Fibroblast of lung (primary cell): Measurements from ENCODE around the gene BCKDHB. TPM values are rescaled to one million over a fixed set of nuclear protein-coding genes. Genes with fewer than 3 reads are reported as not detected.

Experiments
- DNase-seq, 2 donors: peaks; one replicate each; pipeline versions ENCODE4 v3.0.0 to v3.0.0-alpha.2; 2010; ENCODE audit warnings: low read depth in 2 of 2
- H2AFZ ChIP-seq: 2 replicates; pipeline ENCODE4 v1.5.1; 2012; ENCODE audit warnings: low read length, control low read depth, inconsistent platforms
- H3K27ac ChIP-seq: 2 replicates; pipeline ENCODE4 v1.5.1; 2011; ENCODE audit warnings: low read length, control low read depth; ENCODE audit not compliant: insufficient read depth
- H3K27me3 ChIP-seq: 2 replicates; pipeline ENCODE4 v1.5.1; 2011; ENCODE audit warnings: mild to moderate bottlenecking, low read length; ENCODE audit not compliant: control insufficient read depth, insufficient read depth
- H3K36me3 ChIP-seq: 2 replicates; pipeline ENCODE4 v1.5.1; 2011; ENCODE audit warnings: low read length; ENCODE audit not compliant: control insufficient read depth, insufficient read depth
- H3K4me1 ChIP-seq: 2 replicates; pipeline ENCODE4 v1.5.1; 2011; ENCODE audit warnings: low read length; ENCODE audit not compliant: control insufficient read depth, insufficient read depth; ENCODE audit errors: extremely low read depth
- H3K4me2 ChIP-seq: 2 replicates; pipeline ENCODE4 v1.5.1; 2011; ENCODE audit warnings: low read length, control low read depth; ENCODE audit not compliant: insufficient read depth; ENCODE audit errors: extremely low read depth
- H3K4me3 ChIP-seq, 4 experiments: fragments of 200-600 bp in 1 of 4; sonication (generic) in 1 of 4; replicated peaks in 1 of 4; 2 replicates each; pipeline ENCODE4 v1.5.1; 2011 to 2016; ENCODE audit warnings: low read length in 4 of 4, low read depth in 3 of 4, mild to moderate bottlenecking in 3 of 4, control low read depth in 2 of 4, inconsistent platforms in 1 of 4, mixed read lengths in 1 of 4; ENCODE audit not compliant: insufficient read depth in 1 of 4; ENCODE audit errors: control extremely low read depth in 1 of 4
- H3K79me2 ChIP-seq: 2 replicates; pipeline ENCODE4 v1.5.1; 2012; ENCODE audit warnings: mild to moderate bottlenecking, low read length, inconsistent platforms; ENCODE audit not compliant: control insufficient read depth, insufficient read depth
- H3K9ac ChIP-seq: 2 replicates; pipeline ENCODE4 v1.5.1; 2011; ENCODE audit warnings: mild to moderate bottlenecking, low read length, control low read depth; ENCODE audit not compliant: insufficient read depth
- H3K9me3 ChIP-seq: 2 replicates; pipeline ENCODE4 v1.5.1; 2012; ENCODE audit warnings: low read depth, low read length; ENCODE audit not compliant: control insufficient read depth, insufficient read depth
- H4K20me1 ChIP-seq: 2 replicates; pipeline ENCODE4 v1.5.1; 2011; ENCODE audit warnings: low read length; ENCODE audit not compliant: control insufficient read depth, insufficient read depth; ENCODE audit errors: extremely low read depth
- EZH2 ChIP-seq: IDR thresholded peaks from 2 replicates; pipeline ENCODE4 v1.5.1; 2012; ENCODE audit warnings: low read length, control low read depth, mild to moderate bottlenecking; ENCODE audit errors: missing control alignments
- polyA plus RNA-seq, 2 donors: library from polyadenylated mRNA; depleted of rRNA in 1 of 2; stranded (reverse) in 1 of 2; unstranded in 1 of 2; fragments of >200 nt; gene quantifications; 2 replicates each; pipeline ENCODE4 v1.2.1, GENCODE V29; 2011 to 2012; ENCODE audit warnings: missing spikeins in 1 of 2
- total RNA-seq: library from RNA; depleted of rRNA; stranded (reverse); fragments of >200 nt; gene quantifications from 2 replicates; pipeline ENCODE4 v1.2.1, GENCODE V29; 2014
- TF ChIP-seq, protein P1 (sequence below), 2 donors: IDR thresholded peaks in 1 of 2; conservative IDR thresholded peaks in 1 of 2; 1 replicate in 1 of 2; 2 replicates in 1 of 2; pipeline ENCODE4 v1.5.1; 2011 to 2012; ENCODE audit warnings: low read length in 2 of 2, control low read depth in 1 of 2, inconsistent platforms in 1 of 2, low read depth in 1 of 2, mild to moderate bottlenecking in 1 of 2

BCKDHB gene
- total and polyA plus RNA-seq, 2 donors (not counting 1 experiment from before 2014, with no cell fraction given) = 8.3 to 16.2 TPM

DNA sequence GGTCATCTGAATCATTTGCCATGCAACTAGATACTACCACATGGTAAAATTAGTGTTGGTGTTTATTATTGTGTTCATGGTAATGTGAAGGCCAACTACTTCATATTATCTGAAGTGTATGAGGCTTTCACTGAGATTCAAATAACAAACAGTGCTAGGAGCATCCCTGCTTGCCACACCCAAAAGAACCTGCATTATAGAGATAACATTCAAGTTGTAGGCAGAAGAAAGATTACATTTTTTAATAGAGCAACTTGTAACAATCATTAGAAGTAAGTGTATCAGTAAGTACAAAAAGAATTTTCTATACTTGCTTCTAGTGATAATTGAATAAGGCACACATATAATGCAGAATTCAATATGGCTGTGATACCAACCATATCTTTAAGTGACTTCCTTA, 49.8 kb downstream of the BCKDHB start:
- H3K36me3 ChIP-seq = no peaks in the 10 kb centered on the region
- H3K4me3 ChIP-seq = no peak overlapping the region
- H3K27ac ChIP-seq = no peak overlapping the region
- H3K4me2 ChIP-seq = no peak overlapping the region
- no peaks in the 10 kb centered on the region for H3K9me3 ChIP-seq
- no peaks in the 10 kb centered on the region for H3K27me3 ChIP-seq
- H2AFZ ChIP-seq = no peak overlapping the region
- H3K79me2 ChIP-seq = no peaks in the 10 kb centered on the region
- no peak overlapping the region for H3K9ac ChIP-seq
- no peaks in the 10 kb centered on the region for H3K4me1 ChIP-seq
- no peak for TF ChIP-seq EZH2
- TF ChIP-seq, protein P1, sequence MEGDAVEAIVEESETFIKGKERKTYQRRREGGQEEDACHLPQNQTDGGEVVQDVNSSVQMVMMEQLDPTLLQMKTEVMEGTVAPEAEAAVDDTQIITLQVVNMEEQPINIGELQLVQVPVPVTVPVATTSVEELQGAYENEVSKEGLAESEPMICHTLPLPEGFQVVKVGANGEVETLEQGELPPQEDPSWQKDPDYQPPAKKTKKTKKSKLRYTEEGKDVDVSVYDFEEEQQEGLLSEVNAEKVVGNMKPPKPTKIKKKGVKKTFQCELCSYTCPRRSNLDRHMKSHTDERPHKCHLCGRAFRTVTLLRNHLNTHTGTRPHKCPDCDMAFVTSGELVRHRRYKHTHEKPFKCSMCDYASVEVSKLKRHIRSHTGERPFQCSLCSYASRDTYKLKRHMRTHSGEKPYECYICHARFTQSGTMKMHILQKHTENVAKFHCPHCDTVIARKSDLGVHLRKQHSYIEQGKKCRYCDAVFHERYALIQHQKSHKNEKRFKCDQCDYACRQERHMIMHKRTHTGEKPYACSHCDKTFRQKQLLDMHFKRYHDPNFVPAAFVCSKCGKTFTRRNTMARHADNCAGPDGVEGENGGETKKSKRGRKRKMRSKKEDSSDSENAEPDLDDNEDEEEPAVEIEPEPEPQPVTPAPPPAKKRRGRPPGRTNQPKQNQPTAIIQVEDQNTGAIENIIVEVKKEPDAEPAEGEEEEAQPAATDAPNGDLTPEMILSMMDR (conservative IDR thresholded peaks at IDR 0.05 in 1 of 2, IDR thresholded peaks at IDR 0.05 in 1 of 2; ENCODE audit: low read depth in 1 of 2, low read length in 2 of 2) = no peak
- no peaks in the 10 kb centered on the region for H4K20me1 ChIP-seq
- DNase-seq = no peak

DNA sequence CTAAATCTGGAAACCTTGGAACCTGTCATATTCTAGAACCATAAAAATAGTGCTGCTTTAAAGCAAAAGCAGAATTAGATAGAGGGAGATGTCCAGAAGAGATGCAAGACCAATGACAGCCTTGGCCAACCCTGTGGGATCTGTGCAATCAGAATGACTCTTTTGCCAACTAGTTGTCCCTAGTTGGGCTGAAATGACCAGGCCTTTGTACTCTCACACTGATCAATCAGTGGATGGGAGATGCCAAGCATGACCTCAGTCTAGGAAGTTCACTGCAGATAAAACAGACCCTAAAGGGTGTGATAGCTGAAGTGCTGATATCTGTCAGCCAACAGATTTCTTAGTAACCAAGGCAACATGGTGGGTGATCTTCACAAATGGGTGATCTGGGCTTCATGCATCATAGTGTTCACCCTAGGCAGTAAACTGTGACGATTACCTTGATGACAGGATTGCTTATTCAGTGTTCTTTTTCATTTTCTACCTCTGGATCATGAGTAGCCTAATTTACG, 52.1 kb downstream of the BCKDHB start:
- H3K9ac ChIP-seq = no peak overlapping the region
- H3K27ac ChIP-seq = no peak overlapping the region
- no peaks in the 10 kb centered on the region for H3K27me3 ChIP-seq
- no peaks in the 10 kb centered on the region for H3K36me3 ChIP-seq
- H3K4me3 ChIP-seq = no peak overlapping the region
- no peak for DNase-seq
- H3K4me1 ChIP-seq = no peaks in the 10 kb centered on the region
- no peaks in the 10 kb centered on the region for H3K9me3 ChIP-seq
- no peak overlapping the region for H3K4me2 ChIP-seq
- no peak overlapping the region for H2AFZ ChIP-seq
- H3K79me2 ChIP-seq = no peaks in the 10 kb centered on the region
- H4K20me1 ChIP-seq = no peaks in the 10 kb centered on the region
- TF ChIP-seq, protein P1 (conservative IDR thresholded peaks at IDR 0.05 in 1 of 2, IDR thresholded peaks at IDR 0.05 in 1 of 2; ENCODE audit: low read depth in 1 of 2, low read length in 2 of 2) = no peak
- TF ChIP-seq EZH2 = no peak

DNA sequence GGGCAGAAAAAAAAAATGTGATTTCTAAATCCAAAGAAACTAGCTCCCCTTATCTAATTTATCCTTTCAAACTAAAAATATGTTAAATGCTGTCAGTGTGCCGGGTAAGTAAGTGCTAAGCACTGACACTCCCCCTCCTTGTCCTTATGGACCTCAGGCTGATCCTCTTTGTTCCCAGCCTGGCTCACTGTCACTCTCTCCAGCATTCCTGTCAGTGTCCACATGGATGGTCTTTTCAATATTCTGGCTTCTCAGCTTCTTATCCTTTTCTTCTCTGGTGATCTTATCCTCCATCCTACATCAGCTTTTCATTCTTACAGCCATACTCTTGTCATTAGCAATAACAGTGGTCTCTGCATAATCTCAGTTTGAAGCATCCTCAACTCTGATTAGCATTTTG, 55.0 kb downstream of the BCKDHB start:
- Histone ChIP-seq H3K4me1 (peaks cover 2% of the 10 kb centered on the region), H3K79me2 (no peaks in the 10 kb centered on the region), H3K4me3 (no peak overlapping the region), H3K9ac (no peak overlapping the region), H3K36me3 (no peaks in the 10 kb centered on the region), H3K9me3 (no peaks in the 10 kb centered on the region), H2AFZ (no peak overlapping the region), H3K4me2 (no peak overlapping the region), H3K27me3 (no peaks in the 10 kb centered on the region), H4K20me1 (no peaks in the 10 kb centered on the region), H3K27ac (no peak overlapping the region)
- DNase-seq = no peak
- TF ChIP-seq, protein P1 (conservative IDR thresholded peaks at IDR 0.05 in 1 of 2, IDR thresholded peaks at IDR 0.05 in 1 of 2; ENCODE audit: low read depth in 1 of 2, low read length in 2 of 2) = no peak
- TF ChIP-seq EZH2 = no peak
